Lower lobe of right lung (tissue), 2 donors: ENCODE data around the gene TMPRSS3. TPM values are rescaled to one million over a fixed set of nuclear protein-coding genes. Genes with fewer than 3 reads are reported as not detected.

Source experiments
- ATAC-seq, 2 donors: fragments of 200-7000 bp; cut with Tn5 transposase; one replicate each; pipeline ENCODE4 v1.9.1; 2020 to 2022; ENCODE audit warnings: mild to moderate bottlenecking in 2 of 2, moderate library complexity in 2 of 2
- DNase-seq: peaks from one replicate; pipeline ENCODE4 v3.0.0-alpha.2; 2020
- H3K27ac ChIP-seq: fragments of 200-600 bp; one replicate; pipeline ENCODE4 v1.8.0; 2022
- H3K27me3 ChIP-seq: fragments of 200-600 bp; one replicate; pipeline ENCODE4 v1.8.0; 2022; ENCODE audit warnings: low read depth
- H3K36me3 ChIP-seq: fragments of 200-600 bp; one replicate; pipeline ENCODE4 v1.8.0; 2022; ENCODE audit warnings: mild to moderate bottlenecking
- H3K4me1 ChIP-seq: fragments of 200-600 bp; one replicate; pipeline ENCODE4 v1.8.0; 2022
- H3K4me3 ChIP-seq: fragments of 200-600 bp; one replicate; pipeline ENCODE4 v1.8.0; 2022; ENCODE audit warnings: mild to moderate bottlenecking
- H3K9me3 ChIP-seq: fragments of 200-600 bp; one replicate; pipeline ENCODE4 v1.8.0; 2022
- intact Hi-C: fragments of 100-400 bp; cut with DNase I; formaldehyde crosslinking; loops from one replicate; pipeline ENCODE4 v1.11.0; 2022
- total RNA-seq: library from RNA; stranded (reverse); fragmentation: NEBNext Ultra II Directional; extraction: Animal tissue kit (Norgen Biotek cat#: 25700); gene quantifications from one replicate; pipeline ENCODE4 v1.2.1, GENCODE V29; 2021
- TF ChIP-seq, protein P1 (sequence below): fragments of 200-600 bp; IDR thresholded peaks from one replicate; pipeline ENCODE4 v1.8.0; 2022; ENCODE audit warnings: antibody characterized with exemption, mild to moderate bottlenecking
- donor health status: DM: no; HTN: yes; CAD: no; lungs with severe emphysema.

Gene TMPRSS3
- total RNA-seq, 1 donor from 2014 or later: 3.8 TPM

- H3K4me3 ChIP-seq: no peak overlapping the region
- no peak for ATAC-seq
- H3K27ac ChIP-seq: no peak overlapping the region
- no peaks in the 10 kb centered on the region for H3K36me3 ChIP-seq
- no peaks in the 10 kb centered on the region for H3K9me3 ChIP-seq
- TF ChIP-seq, protein P1, sequence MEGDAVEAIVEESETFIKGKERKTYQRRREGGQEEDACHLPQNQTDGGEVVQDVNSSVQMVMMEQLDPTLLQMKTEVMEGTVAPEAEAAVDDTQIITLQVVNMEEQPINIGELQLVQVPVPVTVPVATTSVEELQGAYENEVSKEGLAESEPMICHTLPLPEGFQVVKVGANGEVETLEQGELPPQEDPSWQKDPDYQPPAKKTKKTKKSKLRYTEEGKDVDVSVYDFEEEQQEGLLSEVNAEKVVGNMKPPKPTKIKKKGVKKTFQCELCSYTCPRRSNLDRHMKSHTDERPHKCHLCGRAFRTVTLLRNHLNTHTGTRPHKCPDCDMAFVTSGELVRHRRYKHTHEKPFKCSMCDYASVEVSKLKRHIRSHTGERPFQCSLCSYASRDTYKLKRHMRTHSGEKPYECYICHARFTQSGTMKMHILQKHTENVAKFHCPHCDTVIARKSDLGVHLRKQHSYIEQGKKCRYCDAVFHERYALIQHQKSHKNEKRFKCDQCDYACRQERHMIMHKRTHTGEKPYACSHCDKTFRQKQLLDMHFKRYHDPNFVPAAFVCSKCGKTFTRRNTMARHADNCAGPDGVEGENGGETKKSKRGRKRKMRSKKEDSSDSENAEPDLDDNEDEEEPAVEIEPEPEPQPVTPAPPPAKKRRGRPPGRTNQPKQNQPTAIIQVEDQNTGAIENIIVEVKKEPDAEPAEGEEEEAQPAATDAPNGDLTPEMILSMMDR: no peak
- DNase-seq: no peak
- intact Hi-C loops: no loop called here
- peaks cover 5% of the 10 kb centered on the region for H3K27me3 ChIP-seq
- H3K4me1 ChIP-seq: no peaks in the 10 kb centered on the region
These were observed 51.2 kb downstream of the TMPRSS3 start for GRCh38 chr21:42344631-42345030.

GRCh38 chr21:42343963-42344510, 51.8 kb downstream of the TMPRSS3 start:
- no peaks in the 10 kb centered on the region for H3K4me1 ChIP-seq
- no peak for ATAC-seq
- H3K4me3 ChIP-seq: no peak overlapping the region
- no peaks in the 10 kb centered on the region for H3K36me3 ChIP-seq
- no peak for DNase-seq
- intact Hi-C loops: no loop called here
- peaks cover 5% of the 10 kb centered on the region for H3K27me3 ChIP-seq
- H3K27ac ChIP-seq: no peak overlapping the region
- TF ChIP-seq, protein P1: no peak
- H3K9me3 ChIP-seq: no peaks in the 10 kb centered on the region

GRCh38 chr21:42343556-42343955, 52.3 kb downstream of the TMPRSS3 start:
- intact Hi-C loops: no loop called here
- Histone ChIP-seq H3K27me3 (peaks cover 5% of the 10 kb centered on the region), H3K4me1 (peaks cover 2% of the 10 kb centered on the region), H3K36me3 (no peaks in the 10 kb centered on the region), H3K4me3 (no peak overlapping the region), H3K27ac (no peak overlapping the region), H3K9me3 (no peaks in the 10 kb centered on the region)
- DNase-seq (no peak), ATAC-seq (no peak)
- TF ChIP-seq, protein P1: no peak

GRCh38 chr21:42343101-42343500, 52.8 kb downstream of the TMPRSS3 start:
- H3K36me3 ChIP-seq: no peaks in the 10 kb centered on the region
- DNase-seq (no peak), ATAC-seq (no peak)
- no peaks in the 10 kb centered on the region for H3K9me3 ChIP-seq
- H3K27ac ChIP-seq: no peak overlapping the region
- peaks cover 5% of the 10 kb centered on the region for H3K27me3 ChIP-seq
- no peak overlapping the region for H3K4me3 ChIP-seq
- TF ChIP-seq, protein P1: no peak
- H3K4me1 ChIP-seq: peaks cover 6% of the 10 kb centered on the region
- intact Hi-C loops: no loop called here

GRCh38 chr21:42341776-42342542, 53.9 kb downstream of the TMPRSS3 start:
- peaks cover 11% of the 10 kb centered on the region for H3K4me1 ChIP-seq
- H3K27ac ChIP-seq: no peak overlapping the region
- no peaks in the 10 kb centered on the region for H3K27me3 ChIP-seq
- ATAC-seq: no peak
- H3K9me3 ChIP-seq: no peaks in the 10 kb centered on the region
- no peaks in the 10 kb centered on the region for H3K36me3 ChIP-seq
- no peak overlapping the region for H3K4me3 ChIP-seq
- TF ChIP-seq, protein P1: no peak
- intact Hi-C loops: no loop called here
- no peak for DNase-seq
